A549 (cell line): ENCODE data around the gene ZKSCAN5. TPM values are rescaled to one million over a fixed set of nuclear protein-coding genes. Genes with fewer than 3 reads are reported as not detected.

Experiments used
- ATAC-seq, 2 experiments: fragments of 200-7000 bp in 1 of 2; fragments of >200 bp in 1 of 2; cut with Nextera tagmentation in 1 of 2; cut with Tn5 transposase in 1 of 2; 3 replicates each; pipeline versions ENCODE4 v1.8.0 to v1.9.1; 2018 to 2020; ENCODE audit warnings: mild to moderate bottlenecking in 1 of 2, moderate library complexity in 1 of 2
- CTCF ChIA-PET: fragments of 300-600 bp; sonication (Branson Sonifier 250); formaldehyde crosslinking; extraction: SDS; loops from one replicate; lab custom pipeline; 2021; ENCODE audit warnings: antibody characterized with exemption, inconsistent platforms; lab: Yijun Ruan, JAX
- POLR2A ChIA-PET: fragments of 350-600 bp; formaldehyde crosslinking; extraction: SDS; loops from one replicate; lab custom pipeline; 2021; ENCODE audit warnings: antibody characterized with exemption, inconsistent platforms; lab: Yijun Ruan, JAX
- DNase-seq, 2 experiments: peaks; one replicate each; pipeline versions ENCODE4 v3.0.0 to v3.0.0-alpha.2; 2011 to 2016; ENCODE audit warnings: low read depth in 1 of 2, low spot score in 1 of 2
- FAIRE-seq: peaks from 2 replicates; lab custom pipeline; 2011; peaks lifted over from hg19 to GRCh38; lab: Jason Lieb, UNC
- H3K27ac ChIP-seq, 2 experiments: fragments of >200 bp; sonication (Bioruptor Twin); formaldehyde crosslinking; 3 replicates each; pipeline ENCODE4 v1.5.1; 2016 to 2017
- H3K4me1 ChIP-seq: fragments of >200 bp; sonication (Bioruptor Twin); formaldehyde crosslinking; 3 replicates; pipeline ENCODE4 v1.6.1; 2016
- H3K4me2 ChIP-seq: fragments of >200 bp; sonication (Bioruptor Twin); formaldehyde crosslinking; 3 replicates; pipeline ENCODE4 v1.6.1; 2016
- H3K4me3 ChIP-seq: fragments of >200 bp; sonication (Bioruptor Twin); formaldehyde crosslinking; 3 replicates; pipeline ENCODE4 v1.5.1; 2016
- H3K9me3 ChIP-seq: fragments of >200 bp; sonication (Bioruptor Twin); formaldehyde crosslinking; 3 replicates; pipeline ENCODE4 v1.6.1; 2016
- ATOH8 ChIP-seq: fragments of 250-450 bp; sonication (Bioruptor Pico); IDR thresholded peaks from 2 replicates; pipeline ENCODE4 v1.5.0; 2020; ENCODE audit warnings: low read depth, mild to moderate bottlenecking, moderate library complexity
- CHD4 ChIP-seq: fragments of 200-600 bp; sonication (generic); IDR thresholded peaks from 2 replicates; pipeline ENCODE4 v1.6.1; 2016; ENCODE audit warnings: antibody characterized with exemption, mild to moderate bottlenecking, borderline replicate concordance
- CTCF ChIP-seq: fragments of >200 bp; sonication (Bioruptor Twin); formaldehyde crosslinking; IDR thresholded peaks from 3 replicates; pipeline ENCODE4 v1.5.1; 2016
- E2F6 ChIP-seq: IDR thresholded peaks from 2 replicates; pipeline ENCODE4 v1.6.1; 2012; ENCODE audit warnings: low read depth, borderline replicate concordance
- EP300 ChIP-seq, 2 experiments: fragments of >200 bp; sonication (Bioruptor Twin); formaldehyde crosslinking; IDR thresholded peaks; 2 replicates in 1 of 2; 3 replicates in 1 of 2; pipeline ENCODE4 v1.6.1; 2016 to 2017
- ESRRA ChIP-seq: fragments of 150-350 bp; IDR thresholded peaks from 2 replicates; pipeline ENCODE4 v1.6.1; 2014; ENCODE audit warnings: mild to moderate bottlenecking, low read length, borderline replicate concordance
- FOXS1 ChIP-seq: fragments of 250-450 bp; sonication (Bioruptor Pico); IDR thresholded peaks from 2 replicates; pipeline ENCODE4 v1.5.0; 2020; ENCODE audit warnings: mild to moderate bottlenecking, moderate library complexity
- GATA3 ChIP-seq: IDR thresholded peaks from 2 replicates; pipeline ENCODE4 v1.6.1; 2012; ENCODE audit warnings: borderline replicate concordance
- HDAC2 ChIP-seq: fragments of 200-600 bp; sonication (generic); IDR thresholded peaks from 2 replicates; pipeline ENCODE4 v1.6.1; 2016
- HES2 ChIP-seq: fragments of >200 bp; sonication (Bioruptor Twin); formaldehyde crosslinking; IDR thresholded peaks from 2 replicates; pipeline ENCODE4 v1.6.1; 2016
- KDM1A ChIP-seq: fragments of 200-600 bp; sonication (generic); IDR thresholded peaks from 2 replicates; pipeline ENCODE4 v1.6.1; 2016; ENCODE audit warnings: low read depth, mild to moderate bottlenecking
- KDM5A ChIP-seq: fragments of 200-600 bp; sonication (generic); IDR thresholded peaks from 2 replicates; pipeline ENCODE4 v1.6.1; 2016; ENCODE audit warnings: antibody characterized with exemption, mild to moderate bottlenecking
- MYC ChIP-seq: IDR thresholded peaks from 2 replicates; pipeline ENCODE4 v1.6.1; 2012; ENCODE audit warnings: mild to moderate bottlenecking, inconsistent platforms, low read length, improper control_type of control experiment, borderline replicate concordance
- NR3C1 ChIP-seq: fragments of >200 bp; sonication (Bioruptor Twin); formaldehyde crosslinking; IDR thresholded peaks from 3 replicates; pipeline ENCODE4 v1.6.1; 2017
- PHF8 ChIP-seq: fragments of 200-600 bp; sonication (generic); IDR thresholded peaks from 2 replicates; pipeline ENCODE4 v1.6.1; 2016; ENCODE audit warnings: low read depth, mild to moderate bottlenecking, antibody characterized with exemption, moderate library complexity, borderline replicate concordance
- POLR2AphosphoS2 ChIP-seq: conservative IDR thresholded peaks from 2 replicates; pipeline ENCODE4 v1.6.1; 2012; ENCODE audit warnings: low read length, improper control_type of control experiment, inconsistent platforms
- REST ChIP-seq: fragments of 200-600 bp; sonication (generic); IDR thresholded peaks from 2 replicates; pipeline ENCODE4 v1.6.1; 2016; ENCODE audit warnings: antibody characterized with exemption, mild to moderate bottlenecking, moderate library complexity
- TFCP2L1 ChIP-seq: fragments of 250-450 bp; sonication (Bioruptor Pico); IDR thresholded peaks from 2 replicates; pipeline ENCODE4 v1.5.0; 2021; ENCODE audit warnings: mild to moderate bottlenecking
- ZC3H11A ChIP-seq: fragments of 450-650 bp; IDR thresholded peaks from 2 replicates; pipeline ENCODE4 v1.6.1; 2014; ENCODE audit warnings: antibody characterized with exemption, mild to moderate bottlenecking
- WGBS: methylation state at CpG from one replicate; pipeline ENCODE4 v1.1.6; 2017; ENCODE audit errors: missing lambda C conversion rate; 5-methylcytosine and 5-hydroxymethylcytosine counted together
- polyA plus RNA-seq, 4 experiments: library from polyadenylated mRNA; depleted of rRNA in 3 of 4; stranded (reverse); fragments of >200 nt; fragmentation: RNase III in 1 of 4; extraction: RNeasy Plus Mini Kit Qiagen cat#74134 plus additional on column Dnase treatment in 1 of 4; gene quantifications; 2 replicates in 3 of 4; 3 replicates in 1 of 4; pipeline ENCODE4 v1.2.3, GENCODE V29; 2011 to 2017

ZKSCAN5 gene
- polyA plus RNA-seq, 2 of the 4 experiments (the other 2 are of a cell fraction), result 8.2 to 15.7 TPM

- CTCF ChIA-PET, result interaction anchor here (0.7 kb wide), 1 partner anchor 9 kb away, joined by 3 read pairs; no protein-coding TSS in a partner anchor
- H3K9me3 ChIP-seq, result peaks cover 95% of the 10 kb centered on the region
- WGBS, result 93% methylated on average over 12 of the region's 12 CpGs
Measured at GRCh38 chr7:99531354-99531765, 26.9 kb downstream of the ZKSCAN5 start.

GRCh38 chr7:99535667-99536066, 31.2 kb downstream of the ZKSCAN5 start:
- POLR2A ChIA-PET, result no interaction called here
- FAIRE-seq, result no peak
- CTCF ChIA-PET, result interaction anchor here (1.3 to 1.4 kb wide), 2 partner anchors 9 to 10 kb away, joined by 3 read pairs; no protein-coding TSS in a partner anchor
- no peak for TF ChIP-seq HES2
- TF ChIP-seq GATA3, result no peak
- TF ChIP-seq ZC3H11A, result no peak
- TF ChIP-seq FOXS1 (CRISPR knock-in tag), result no peak
- no peak for TF ChIP-seq E2F6
- no peak for TF ChIP-seq KDM5A
- no peak for TF ChIP-seq REST
- TF ChIP-seq ATOH8 (CRISPR knock-in tag), result no peak
- no peak for TF ChIP-seq CTCF
- TF ChIP-seq KDM1A, result no peak
- TF ChIP-seq NR3C1, result no peak
- no peak for TF ChIP-seq POLR2AphosphoS2
- no peak for TF ChIP-seq HDAC2
- no peak for TF ChIP-seq PHF8
- TF ChIP-seq TFCP2L1 (CRISPR knock-in tag), result no peak
- TF ChIP-seq CHD4, result no peak
- TF ChIP-seq EP300 (IDR thresholded peaks at IDR 0.05), result no peak

More at GRCh38 chr7:99531354-99531765, 26.9 kb downstream of the ZKSCAN5 start:
- ATAC-seq (no peak), DNase-seq (peak in 1 of 2 experiments; percentile 55), FAIRE-seq (no peak)
- Histone ChIP-seq H3K4me2 (no peak overlapping the region), H3K27ac (no peak overlapping the region), H3K4me1 (no peaks in the 10 kb centered on the region), H3K4me3 (no peak overlapping the region; the same call in 2 of the 3 replicates)
- peak; percentile 11; the same call in 1 of the 2 replicates for TF ChIP-seq HES2
- no peak for TF ChIP-seq ESRRA
- TF ChIP-seq KDM1A, result peak; percentile 90
- TF ChIP-seq REST, result 0 out of 2 replicates have a peak, but pooled peaks have one; percentile 15
- TF ChIP-seq GATA3, result peak; percentile 68; the same call in 1 of the 2 replicates
- TF ChIP-seq MYC, result no peak
- POLR2A ChIA-PET, result interaction anchor here (1.4 kb wide), 1 partner anchor 27 kb away, joined by 4 read pairs; the partner anchor contains the start of gene ZNF655

More at GRCh38 chr7:99535667-99536066, 31.2 kb downstream of the ZKSCAN5 start:
- H3K4me1 ChIP-seq, result no peaks in the 10 kb centered on the region
- peaks cover 99% of the 10 kb centered on the region for H3K9me3 ChIP-seq
- 100% methylated on average over 2 of the region's 2 CpGs for WGBS
- ATAC-seq (no peak), DNase-seq (no peak)
- H3K4me3 ChIP-seq, result no peak overlapping the region
- no peak overlapping the region for H3K27ac ChIP-seq
- H3K4me2 ChIP-seq, result no peak overlapping the region
